Memory B cell (primary cell): Measurements from ENCODE around the gene KDM6B.

Source experiments
- ATAC-seq: fragments of 150-1000 bp; cut with Tn5 transposase; 2 replicates; pipeline ENCODE4 v1.10.0; 2021; ENCODE audit warnings: low read depth, mild to moderate bottlenecking, moderate library complexity
- DNase-seq, 2 donors: peaks; one replicate each; pipeline ENCODE4 v3.0.0; 2022; ENCODE audit warnings: low spot score in 2 of 2
- H3K27ac Mint-ChIP-seq: one replicate; pipeline ENCODE4 v1.8.0; 2022; ENCODE audit warnings: mild to moderate bottlenecking, moderate library complexity, mixed read lengths
- H3K27me3 Mint-ChIP-seq: one replicate; pipeline ENCODE4 v1.8.0; 2022; ENCODE audit warnings: mixed read lengths
- H3K36me3 Mint-ChIP-seq: one replicate; pipeline ENCODE4 v1.8.0; 2022; ENCODE audit warnings: mild to moderate bottlenecking, mixed read lengths
- H3K4me1 Mint-ChIP-seq: one replicate; pipeline ENCODE4 v1.8.0; 2022; ENCODE audit warnings: mixed read lengths
- H3K4me3 Mint-ChIP-seq: one replicate; pipeline ENCODE4 v1.8.0; 2022; ENCODE audit warnings: mild to moderate bottlenecking, moderate library complexity, mixed read lengths
- H3K9me3 Mint-ChIP-seq: one replicate; pipeline ENCODE4 v1.8.0; 2022; ENCODE audit warnings: mixed read lengths

The KDM6B gene

GRCh38 chr17:7881276-7882054, 47.4 kb downstream of the KDM6B start:
- Mint-ChIP-seq H3K36me3 (no peaks in the 10 kb centered on the region), H3K27ac (no peak overlapping the region), H3K4me1 (peaks cover 7% of the 10 kb centered on the region), H3K27me3 (no peaks in the 10 kb centered on the region), H3K4me3 (no peak overlapping the region), H3K9me3 (no peaks in the 10 kb centered on the region)
- no peak for ATAC-seq
- no peak for DNase-seq

- Mint-ChIP-seq H3K27me3 (no peaks in the 10 kb centered on the region), H3K4me1 (peaks cover 9% of the 10 kb centered on the region), H3K27ac (no peak overlapping the region), H3K9me3 (no peaks in the 10 kb centered on the region), H3K36me3 (no peaks in the 10 kb centered on the region), H3K4me3 (no peak overlapping the region)
- ATAC-seq (no peak), DNase-seq (no peak)
Measured at GRCh38 chr17:7882068-7882467, 48.1 kb downstream of the KDM6B start.

GRCh38 chr17:7882629-7883028, 48.6 kb downstream of the KDM6B start:
- H3K27me3 Mint-ChIP-seq = no peaks in the 10 kb centered on the region
- no peaks in the 10 kb centered on the region for H3K9me3 Mint-ChIP-seq
- H3K4me1 Mint-ChIP-seq = peaks cover 9% of the 10 kb centered on the region
- H3K36me3 Mint-ChIP-seq = no peaks in the 10 kb centered on the region
- ATAC-seq (no peak), DNase-seq (no peak)
- no peak overlapping the region for H3K4me3 Mint-ChIP-seq
- no peak overlapping the region for H3K27ac Mint-ChIP-seq
